ENCODE data around the gene HSPBP1. TPM values are rescaled to one million over a fixed set of nuclear protein-coding genes. Genes with fewer than 3 reads are reported as not detected.

The HSPBP1 gene
- total and polyA plus RNA-seq, 2 of the 4 experiments (the other 2 are of a cell fraction), result 21.0 to 43.2 TPM

- DNase-seq (no peak), ATAC-seq (ENCODE audit: low read depth) (no peak)
- no peak overlapping the region for H2BK20ac ChIP-seq (ENCODE audit: low read depth, low read length)
- no peak overlapping the region for H2AFZ ChIP-seq (replicated peaks; ENCODE audit: low read length, poor library complexity)
- H3K27me3 ChIP-seq (ENCODE audit: control insufficient read depth, insufficient read depth, low read length), result no peaks in the 10 kb centered on the region
- no peak overlapping the region for H4K8ac ChIP-seq (ENCODE audit: low read depth in 2 of 2, low read length in 2 of 2)
- H3K9ac ChIP-seq (ENCODE audit: low read depth, low read length), result no peak overlapping the region
- intact Hi-C loops (cut with micrococcal nuclease) (no loop called here), dilution Hi-C loops (cut with HindIII; ENCODE audit: low sequenced_read_pairs, unreplicated experiment) (no loop called here), in situ Hi-C loops (cut with MboI; ENCODE audit: low sequenced_read_pairs) (no loop called here)
- ChIA-PET POLR2A (ENCODE audit: unreplicated experiment) (no interaction called here), CTCF (interaction anchor here (0.6 to 0.7 kb wide), 2 partner anchors 27 to 176 kb away, joined by 3 to 7 read pairs; no protein-coding TSS in a partner anchor)
- H4K91ac ChIP-seq (ENCODE audit: insufficient read depth, low read depth, low read length), result no peak overlapping the region
- H2AK5ac ChIP-seq (ENCODE audit: low read depth, low read length), result no peak overlapping the region
- H3K56ac ChIP-seq (ENCODE audit: extremely low read depth, insufficient read depth, low read length), result no peak overlapping the region
- H3K27ac ChIP-seq (ENCODE audit: insufficient read depth, low read length), result no peak overlapping the region
- H2BK5ac ChIP-seq (ENCODE audit: low read depth, low read length, poor library complexity, severe bottlenecking), result no peak overlapping the region
- TF ChIP-seq MAFK (IDR thresholded peaks at IDR 0.05; ENCODE audit: low read depth, low read length) (no peak), CHD1 (IDR thresholded peaks at IDR 0.05; ENCODE audit: low read depth, low read length) (no peak), MXI1 (IDR thresholded peaks at IDR 0.05; ENCODE audit: borderline replicate concordance, low read depth, low read length) (no peak), POLR2A (IDR thresholded peaks at IDR 0.05; ENCODE audit: low read depth, low read length) (no peak), BHLHE40 (IDR thresholded peaks at IDR 0.05; ENCODE audit: low read depth, low read length) (no peak), CTCF (conservative IDR thresholded peaks at IDR 0.05; ENCODE audit: low read depth, low read length) (no peak), SMC3 (IDR thresholded peaks at IDR 0.05; ENCODE audit: low read depth, low read length) (no peak)
- TF ChIP-seq, protein P1, sequence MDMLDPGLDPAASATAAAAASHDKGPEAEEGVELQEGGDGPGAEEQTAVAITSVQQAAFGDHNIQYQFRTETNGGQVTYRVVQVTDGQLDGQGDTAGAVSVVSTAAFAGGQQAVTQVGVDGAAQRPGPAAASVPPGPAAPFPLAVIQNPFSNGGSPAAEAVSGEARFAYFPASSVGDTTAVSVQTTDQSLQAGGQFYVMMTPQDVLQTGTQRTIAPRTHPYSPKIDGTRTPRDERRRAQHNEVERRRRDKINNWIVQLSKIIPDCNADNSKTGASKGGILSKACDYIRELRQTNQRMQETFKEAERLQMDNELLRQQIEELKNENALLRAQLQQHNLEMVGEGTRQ (IDR thresholded peaks at IDR 0.05; ENCODE audit: low read depth, low read length), result no peak
- peaks cover 5% of the 10 kb centered on the region for H3K9me1 ChIP-seq (ENCODE audit: insufficient read depth, low read length)
- peaks cover 8 to 45% of the 10 kb centered on the region in 2 experiments; a peak in 3 of 4 replicates for H3K79me1 ChIP-seq (ENCODE audit: low read depth in 1 of 2, low read length in 2 of 2)
- H2BK120ac ChIP-seq (ENCODE audit: low read depth, low read length), result no peak overlapping the region
- no peak overlapping the region for H3K4me3 ChIP-seq (ENCODE audit: insufficient read depth, low read depth, low read length)
- peaks cover 77% of the 10 kb centered on the region for H3K36me3 ChIP-seq (ENCODE audit: control insufficient read depth, insufficient read depth, low read length)
- no peak overlapping the region for H3K14ac ChIP-seq (replicated peaks; ENCODE audit: low read depth, low read length)
- no peak overlapping the region for H3K4me2 ChIP-seq (ENCODE audit: low read depth, low read length)
- WGBS, 2 experiments (ENCODE audit: extremely low coverage in 2 of 2, insufficient read length in 1 of 2), result 93% methylated on average over 13 of the region's 16 CpGs; no CpG with 5 or more reads in 1 of the 2 experiments
- no peak overlapping the region for H3K23ac ChIP-seq (ENCODE audit: low read depth, low read length)
- H2AK9ac ChIP-seq (replicated peaks; ENCODE audit: low read depth, low read length, poor library complexity), result no peak overlapping the region
- H4K20me1 ChIP-seq (ENCODE audit: insufficient read depth, low read length), result peaks cover 9% of the 10 kb centered on the region
- H3K4me1 ChIP-seq (ENCODE audit: control insufficient read depth, insufficient read depth, low read length), result no peaks in the 10 kb centered on the region
- BruUV-seq (replicated peaks), result no TSS peak
- no peaks in the 10 kb centered on the region for H3K9me3 ChIP-seq (ENCODE audit: control insufficient read depth, insufficient read depth, low read length)
- H2BK15ac ChIP-seq (ENCODE audit: low read depth, low read length), result no peak overlapping the region
- no peak overlapping the region for H4K5ac ChIP-seq (ENCODE audit: low read depth, low read length)
- H3K4ac ChIP-seq (ENCODE audit: low read depth, low read length), result no peak overlapping the region
- H3K18ac ChIP-seq (ENCODE audit: low read depth, low read length), result no peak overlapping the region
Observed at GRCh38 chr19:55241935-55242464, 37.9 kb downstream of the HSPBP1 start.
